ENCODE measurements around the gene MRPS18C. TPM values are rescaled to one million over a fixed set of nuclear protein-coding genes. Genes with fewer than 3 reads are reported as not detected.
A peak's percentile ranks its signal among the peaks of the same experiment; 100 is the strongest.

MRPS18C gene
- polyA plus RNA-seq, 3 donors: 13.6 to 70.5 (median 42.4) TPM

- H3K4me3 ChIP-seq (replicated peaks in 1 of 3; ENCODE audit: low read depth in 2 of 3, low read length in 3 of 3): no peak overlapping the region
Observed at GRCh38 chr4:83436680-83437079, 19.2 kb upstream of the MRPS18C start.

GRCh38 chr4:83438719-83439118 lies 17.1 kb upstream of the MRPS18C start:
- no peak for DNase-seq
- Mint-ChIP-seq H3K4me1 (no peaks in the 10 kb centered on the region), H3K4me3 (no peak overlapping the region), H3K9me3 (no peaks in the 10 kb centered on the region), H3K27me3 (ENCODE audit: low read depth in 3 of 3) (no peaks in the 10 kb centered on the region), H3K36me3 (peaks cover 63 to 76% of the 10 kb centered on the region in 2 donors), H3K27ac (peak overlapping the region in 1 of 7 donors; percentile 30)
- H2AFZ ChIP-seq (ENCODE audit: insufficient read depth, low read depth, low read length, poor library complexity, severe bottlenecking): no peak overlapping the region
- H3K79me2 ChIP-seq (ENCODE audit: insufficient read depth, low read length): no peaks in the 10 kb centered on the region
- H3K4me2 ChIP-seq (replicated peaks; ENCODE audit: extremely low read depth, low read length, poor library complexity, severe bottlenecking): no peak overlapping the region
- H3K4me3 ChIP-seq (replicated peaks in 1 of 3; ENCODE audit: low read depth in 2 of 3, low read length in 3 of 3): no peak overlapping the region
- H3K4me1 ChIP-seq (ENCODE audit: control insufficient read depth in 1 of 2, insufficient read depth in 2 of 2, low read length in 2 of 2): no peaks in the 10 kb centered on the region
- H3K9me3 ChIP-seq (replicated peaks in 1 of 2; ENCODE audit: control insufficient read depth in 1 of 2, insufficient read depth in 1 of 2, low read length in 2 of 2): no peaks in the 10 kb centered on the region
- H3K36me3 ChIP-seq (replicated peaks in 1 of 2; ENCODE audit: control insufficient read depth in 1 of 2, insufficient read depth in 2 of 2, low read length in 2 of 2): peaks cover 61 to 89% of the 10 kb centered on the region in 2 donors
- H4K20me1 ChIP-seq (ENCODE audit: insufficient read depth, low read length): no peaks in the 10 kb centered on the region
- no peak overlapping the region for H3K27ac ChIP-seq (ENCODE audit: low read depth in 1 of 2, low read length in 2 of 2)
- intact Hi-C loops (cut with micrococcal nuclease): no loop called here
- no peaks in the 10 kb centered on the region for H3K27me3 ChIP-seq (ENCODE audit: control insufficient read depth in 2 of 2, insufficient read depth in 2 of 2, low read length in 2 of 2)
- no peak overlapping the region for H3K9ac ChIP-seq (ENCODE audit: insufficient read depth, low read length, poor library complexity, severe bottlenecking)
- no peak for TF ChIP-seq CTCF (IDR thresholded peaks at IDR 0.05)

More at GRCh38 chr4:83436680-83437079, 19.2 kb upstream of the MRPS18C start:
- peaks cover 56 to 67% of the 10 kb centered on the region in 2 donors for H3K36me3 Mint-ChIP-seq
- DNase-seq: no peak
- H3K9me3 ChIP-seq (replicated peaks in 1 of 2; ENCODE audit: control insufficient read depth in 1 of 2, insufficient read depth in 1 of 2, low read length in 2 of 2): no peaks in the 10 kb centered on the region
- H3K36me3 ChIP-seq (replicated peaks in 1 of 2; ENCODE audit: control insufficient read depth in 1 of 2, insufficient read depth in 2 of 2, low read length in 2 of 2): peaks cover 54 to 77% of the 10 kb centered on the region in 2 donors
- no peak overlapping the region for H3K4me2 ChIP-seq (replicated peaks; ENCODE audit: extremely low read depth, low read length, poor library complexity, severe bottlenecking)
- H3K9ac ChIP-seq (ENCODE audit: insufficient read depth, low read length, poor library complexity, severe bottlenecking): no peak overlapping the region
- no peaks in the 10 kb centered on the region for H3K27me3 Mint-ChIP-seq (ENCODE audit: low read depth in 3 of 3)
- no peaks in the 10 kb centered on the region for H3K4me1 ChIP-seq (ENCODE audit: control insufficient read depth in 1 of 2, insufficient read depth in 2 of 2, low read length in 2 of 2)
- no peak overlapping the region for H2AFZ ChIP-seq (ENCODE audit: insufficient read depth, low read depth, low read length, poor library complexity, severe bottlenecking)
- H3K27me3 ChIP-seq (ENCODE audit: control insufficient read depth in 2 of 2, insufficient read depth in 2 of 2, low read length in 2 of 2): no peaks in the 10 kb centered on the region
- H4K20me1 ChIP-seq (ENCODE audit: insufficient read depth, low read length): no peaks in the 10 kb centered on the region
- no peak overlapping the region for H3K4me3 Mint-ChIP-seq
- peaks cover 0 to 4% (median 0%) of the 10 kb centered on the region in 7 donors for H3K9me3 Mint-ChIP-seq
- H3K79me2 ChIP-seq (ENCODE audit: insufficient read depth, low read length): no peaks in the 10 kb centered on the region
- WGBS (ENCODE audit: insufficient coverage): no CpG with 5 or more reads among the region's 4 CpGs
- H3K27ac ChIP-seq (ENCODE audit: low read depth in 1 of 2, low read length in 2 of 2): no peak overlapping the region
- intact Hi-C loops (cut with micrococcal nuclease): no loop called here
- no peak for TF ChIP-seq CTCF (IDR thresholded peaks at IDR 0.05)
- H3K27ac Mint-ChIP-seq: no peak overlapping the region
- H3K4me1 Mint-ChIP-seq: no peaks in the 10 kb centered on the region

Measured in CD14-positive monocyte (primary cell).